GM12892 (cell line): Measurements from ENCODE around the gene LPAR3.

ENCODE experiments used
- POLR2A ChIP-seq: IDR thresholded peaks from 2 replicates; pipeline ENCODE4 v1.6.1; 2011; ENCODE audit warnings: low read depth, low read length, control low read depth
- TAF1 ChIP-seq: IDR thresholded peaks from 2 replicates; pipeline ENCODE4 v1.6.1; 2011; ENCODE audit warnings: low read depth, mild to moderate bottlenecking, control low read depth, low read length, borderline replicate concordance

DNA sequence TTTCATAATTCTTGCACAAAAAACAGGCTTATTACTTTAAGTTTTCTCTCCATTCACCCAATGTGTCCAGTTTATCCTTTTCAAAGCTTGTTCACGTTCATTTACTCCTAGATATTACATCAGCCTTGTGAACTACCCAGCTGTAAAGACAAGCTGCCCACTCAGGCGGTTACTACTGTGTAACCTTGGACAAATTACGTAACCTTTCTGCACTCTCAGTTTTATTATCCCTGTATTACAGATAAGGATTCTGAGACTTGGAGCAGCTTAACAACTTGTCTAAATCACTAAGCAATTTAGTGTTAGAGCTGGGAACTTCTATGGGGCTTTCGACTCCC lies 20.5 kb upstream of the LPAR3 start:
- TF ChIP-seq POLR2A (no peak), TAF1 (no peak)
